Right lobe of liver (tissue), 4 donors: ENCODE data around the gene SYCP1.

ENCODE experiments used
- POLR2A ChIP-seq: fragments of 450-650 bp; IDR thresholded peaks from one replicate; pipeline ENCODE4 v1.6.1; 2017; ENCODE audit warnings: antibody characterized with exemption, mild to moderate bottlenecking
- TF ChIP-seq, protein P1 (sequence below), 4 donors: fragments of 200-600 bp in 3 of 4; fragments of 450-650 bp in 1 of 4; IDR thresholded peaks; one replicate each; pipeline versions ENCODE4 v1.5.1 to v1.8.0; 2016 to 2022; ENCODE audit warnings: antibody characterized with exemption in 4 of 4, mild to moderate bottlenecking in 2 of 4
- donor health status: DM: no; HTN: no; CAD: no.
- donor health status: DM: no; HTN: no; CAD: no.
- donor health status: DM: no; HTN: yes; CAD: no.

DNA sequence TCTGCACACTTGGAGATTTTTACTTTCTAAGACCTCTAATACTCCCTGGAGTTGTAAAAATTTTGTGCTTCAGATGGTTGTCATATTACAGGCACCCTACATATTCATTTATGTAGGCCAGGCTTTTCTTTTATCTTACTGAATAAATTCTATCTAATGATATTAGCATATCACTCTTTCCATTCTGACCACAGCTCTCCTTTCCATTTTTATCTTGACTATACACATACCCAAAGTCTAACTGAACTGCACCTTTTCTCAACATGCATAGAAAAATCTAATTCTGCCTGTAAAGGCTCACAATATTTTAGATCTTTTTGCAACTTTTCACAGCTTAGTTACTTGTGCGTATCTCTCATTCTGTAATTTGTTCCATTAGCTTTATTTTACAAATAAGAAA, 122.2 kb downstream of the SYCP1 start:
- TF ChIP-seq POLR2A: no peak
- TF ChIP-seq, protein P1, sequence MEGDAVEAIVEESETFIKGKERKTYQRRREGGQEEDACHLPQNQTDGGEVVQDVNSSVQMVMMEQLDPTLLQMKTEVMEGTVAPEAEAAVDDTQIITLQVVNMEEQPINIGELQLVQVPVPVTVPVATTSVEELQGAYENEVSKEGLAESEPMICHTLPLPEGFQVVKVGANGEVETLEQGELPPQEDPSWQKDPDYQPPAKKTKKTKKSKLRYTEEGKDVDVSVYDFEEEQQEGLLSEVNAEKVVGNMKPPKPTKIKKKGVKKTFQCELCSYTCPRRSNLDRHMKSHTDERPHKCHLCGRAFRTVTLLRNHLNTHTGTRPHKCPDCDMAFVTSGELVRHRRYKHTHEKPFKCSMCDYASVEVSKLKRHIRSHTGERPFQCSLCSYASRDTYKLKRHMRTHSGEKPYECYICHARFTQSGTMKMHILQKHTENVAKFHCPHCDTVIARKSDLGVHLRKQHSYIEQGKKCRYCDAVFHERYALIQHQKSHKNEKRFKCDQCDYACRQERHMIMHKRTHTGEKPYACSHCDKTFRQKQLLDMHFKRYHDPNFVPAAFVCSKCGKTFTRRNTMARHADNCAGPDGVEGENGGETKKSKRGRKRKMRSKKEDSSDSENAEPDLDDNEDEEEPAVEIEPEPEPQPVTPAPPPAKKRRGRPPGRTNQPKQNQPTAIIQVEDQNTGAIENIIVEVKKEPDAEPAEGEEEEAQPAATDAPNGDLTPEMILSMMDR (IDR thresholded peaks at IDR 0.05): no peak
